WTC11 (cell line): Measurements from ENCODE around the gene SYCP3. TPM values are rescaled to one million over a fixed set of nuclear protein-coding genes. Genes with fewer than 3 reads are reported as not detected.
"Not testable (repeated sequence)": the region's sequence is repeated elsewhere in the genome, so short reads cannot be mapped to it uniquely, and the experiment has no call there.

ENCODE experiments used
- ATAC-seq: fragments of 200-7000 bp; cut with Tn5 transposase; 2 replicates; pipeline ENCODE4 v1.10.0; 2021; ENCODE audit warnings: mild to moderate bottlenecking, moderate library complexity
- CTCF ChIA-PET: fragments of 300-600 bp; sonication (Branson Sonifier 250); formaldehyde crosslinking; loops from one replicate; lab custom pipeline; 2021; ENCODE audit warnings: antibody characterized with exemption; lab: Charles Lee
- POLR2A ChIA-PET: fragments of 350-600 bp; sonication (Branson Sonifier 250); formaldehyde crosslinking; loops from one replicate; lab custom pipeline; 2021; ENCODE audit warnings: antibody characterized with exemption; lab: Charles Lee
- DNase-seq: peaks from one replicate; pipeline ENCODE4 v3.0.0; 2021; ENCODE audit warnings: low spot score
- H3K27ac Mint-ChIP-seq: 2 replicates; pipeline ENCODE4 v1.8.0; 2021; ENCODE audit warnings: mixed read lengths
- H3K27me3 Mint-ChIP-seq: 2 replicates; pipeline ENCODE4 v1.8.0; 2021; ENCODE audit warnings: low read depth, mild to moderate bottlenecking, moderate library complexity, mixed read lengths
- H3K36me3 Mint-ChIP-seq: 2 replicates; pipeline ENCODE4 v1.8.0; 2021; ENCODE audit warnings: mixed read lengths
- H3K4me1 Mint-ChIP-seq: 2 replicates; pipeline ENCODE4 v1.8.0; 2022; ENCODE audit warnings: mixed read lengths
- H3K4me3 Mint-ChIP-seq: 2 replicates; pipeline ENCODE4 v1.8.0; 2021; ENCODE audit warnings: mild to moderate bottlenecking, moderate library complexity, mixed read lengths
- H3K9me3 Mint-ChIP-seq: 2 replicates; pipeline ENCODE4 v1.8.0; 2021; ENCODE audit warnings: mixed read lengths
- AFF4 ChIP-seq: sonication (generic); formaldehyde crosslinking; IDR thresholded peaks from 2 replicates; pipeline ENCODE4 v1.8.1; 2023; ENCODE audit warnings: mild to moderate bottlenecking, missing genetic modification reagents, borderline replicate concordance
- ATF1 ChIP-seq: sonication (generic); formaldehyde crosslinking; IDR thresholded peaks from 2 replicates; pipeline ENCODE4 v1.8.1; 2023; ENCODE audit warnings: mild to moderate bottlenecking, moderate library complexity, missing genetic modification reagents
- ELF4 ChIP-seq: sonication (generic); formaldehyde crosslinking; IDR thresholded peaks from 2 replicates; pipeline ENCODE4 v1.8.1; 2022; ENCODE audit warnings: low read depth, mild to moderate bottlenecking, moderate library complexity, missing genetic modification reagents
- FOXK1 ChIP-seq: sonication (generic); formaldehyde crosslinking; IDR thresholded peaks from 2 replicates; pipeline ENCODE4 v1.8.0; 2022; ENCODE audit warnings: mild to moderate bottlenecking, moderate library complexity, missing genetic modification reagents
- FOXP1 ChIP-seq: sonication (generic); formaldehyde crosslinking; IDR thresholded peaks from 2 replicates; pipeline ENCODE4 v1.8.0; 2022; ENCODE audit warnings: missing genetic modification reagents, mild to moderate bottlenecking, moderate library complexity, borderline replicate concordance
- MAX ChIP-seq: sonication (generic); formaldehyde crosslinking; IDR thresholded peaks from 2 replicates; pipeline ENCODE4 v1.8.0; 2022; ENCODE audit warnings: mild to moderate bottlenecking, missing genetic modification reagents
- NFYB ChIP-seq: sonication (generic); formaldehyde crosslinking; conservative IDR thresholded peaks from 2 replicates; pipeline ENCODE4 v1.8.0; 2022; ENCODE audit warnings: low read depth, missing genetic modification reagents
- NR1H2 ChIP-seq: sonication (generic); formaldehyde crosslinking; IDR thresholded peaks from 2 replicates; pipeline ENCODE4 v1.9.0; 2021; ENCODE audit warnings: mild to moderate bottlenecking, moderate library complexity, missing genetic modification reagents
- SP1 ChIP-seq: sonication (generic); formaldehyde crosslinking; conservative IDR thresholded peaks from 2 replicates; pipeline ENCODE4 v1.8.1; 2022; ENCODE audit warnings: missing genetic modification reagents
- TCF7 ChIP-seq: sonication (generic); formaldehyde crosslinking; IDR thresholded peaks from 2 replicates; pipeline ENCODE4 v1.8.0; 2022; ENCODE audit warnings: mild to moderate bottlenecking, low read depth, missing genetic modification reagents, moderate library complexity
- ZNF423 ChIP-seq: fragments of 250-450 bp; sonication (Bioruptor Pico); IDR thresholded peaks from 2 replicates; pipeline ENCODE4 v2.1.2; 2022; ENCODE audit warnings: mild to moderate bottlenecking, moderate library complexity
- total RNA-seq: library from RNA; stranded (reverse); gene quantifications from 3 replicates; pipeline ENCODE4 v1.2.3, GENCODE V29; 2021
- TF ChIP-seq, protein P1 (sequence below): sonication (generic); formaldehyde crosslinking; IDR thresholded peaks from 2 replicates; pipeline ENCODE4 v1.8.0; 2023; ENCODE audit warnings: mild to moderate bottlenecking, missing genetic modification reagents
- TF ChIP-seq, protein P2 (sequence below): fragments of 250-450 bp; sonication (Bioruptor Pico); IDR thresholded peaks from 2 replicates; pipeline ENCODE4 v1.9.0; 2021; ENCODE audit warnings: mild to moderate bottlenecking
- TF ChIP-seq, protein P3 (sequence below): sonication (generic); formaldehyde crosslinking; IDR thresholded peaks from 2 replicates; pipeline ENCODE4 v1.8.1; 2022; ENCODE audit warnings: missing genetic modification reagents, borderline replicate concordance
- TF ChIP-seq, protein P4 (sequence below): fragments of 250-450 bp; sonication (Bioruptor Pico); IDR thresholded peaks from 2 replicates; pipeline ENCODE4 v1.9.0; 2021; ENCODE audit warnings: mild to moderate bottlenecking
- TF ChIP-seq, protein P5 (sequence below): sonication (generic); formaldehyde crosslinking; conservative IDR thresholded peaks from 2 replicates; pipeline ENCODE4 v1.8.1; 2022; ENCODE audit warnings: mild to moderate bottlenecking, missing genetic modification reagents

Gene SYCP3
- total RNA-seq, 1 experiment from 2014 or later = 0.15 TPM

- TF ChIP-seq, protein P1, sequence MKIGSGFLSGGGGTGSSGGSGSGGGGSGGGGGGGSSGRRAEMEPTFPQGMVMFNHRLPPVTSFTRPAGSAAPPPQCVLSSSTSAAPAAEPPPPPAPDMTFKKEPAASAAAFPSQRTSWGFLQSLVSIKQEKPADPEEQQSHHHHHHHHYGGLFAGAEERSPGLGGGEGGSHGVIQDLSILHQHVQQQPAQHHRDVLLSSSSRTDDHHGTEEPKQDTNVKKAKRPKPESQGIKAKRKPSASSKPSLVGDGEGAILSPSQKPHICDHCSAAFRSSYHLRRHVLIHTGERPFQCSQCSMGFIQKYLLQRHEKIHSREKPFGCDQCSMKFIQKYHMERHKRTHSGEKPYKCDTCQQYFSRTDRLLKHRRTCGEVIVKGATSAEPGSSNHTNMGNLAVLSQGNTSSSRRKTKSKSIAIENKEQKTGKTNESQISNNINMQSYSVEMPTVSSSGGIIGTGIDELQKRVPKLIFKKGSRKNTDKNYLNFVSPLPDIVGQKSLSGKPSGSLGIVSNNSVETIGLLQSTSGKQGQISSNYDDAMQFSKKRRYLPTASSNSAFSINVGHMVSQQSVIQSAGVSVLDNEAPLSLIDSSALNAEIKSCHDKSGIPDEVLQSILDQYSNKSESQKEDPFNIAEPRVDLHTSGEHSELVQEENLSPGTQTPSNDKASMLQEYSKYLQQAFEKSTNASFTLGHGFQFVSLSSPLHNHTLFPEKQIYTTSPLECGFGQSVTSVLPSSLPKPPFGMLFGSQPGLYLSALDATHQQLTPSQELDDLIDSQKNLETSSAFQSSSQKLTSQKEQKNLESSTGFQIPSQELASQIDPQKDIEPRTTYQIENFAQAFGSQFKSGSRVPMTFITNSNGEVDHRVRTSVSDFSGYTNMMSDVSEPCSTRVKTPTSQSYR (CRISPR knock-in tag) = no peak
- TF ChIP-seq ATF1 (CRISPR knock-in tag) = no peak
These were observed 1.8 kb downstream of the SYCP3 start (continued) for GRCh38 chr12:101737476-101737875.

GRCh38 chr12:101734482-101734881 lies 4.8 kb downstream of the SYCP3 start:
- H3K9me3 Mint-ChIP-seq, POLR2A ChIA-PET, DNase-seq, H3K27me3 Mint-ChIP-seq, ATAC-seq, CTCF ChIA-PET, H3K27ac Mint-ChIP-seq, H3K4me1 Mint-ChIP-seq, H3K36me3 Mint-ChIP-seq, H3K4me3 Mint-ChIP-seq: not testable (repeated sequence)

DNA sequence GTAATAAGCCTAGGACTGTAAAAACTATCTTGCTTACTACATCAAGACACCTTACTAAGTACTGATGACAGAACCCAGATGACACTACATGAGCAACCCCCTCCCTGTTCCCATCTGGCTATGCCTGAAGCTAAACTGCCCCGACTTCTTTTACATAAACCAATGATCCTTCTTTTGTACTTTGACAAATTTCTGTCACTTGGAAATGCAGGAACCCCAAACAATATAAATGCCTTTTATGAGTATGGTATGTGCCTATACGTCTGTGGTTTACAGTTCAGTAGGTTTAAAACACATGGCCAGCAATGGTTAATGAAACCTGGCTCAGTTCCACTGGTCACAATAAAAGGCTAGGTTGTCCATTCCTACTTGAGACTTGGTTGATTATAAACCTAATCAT lies 6.1 kb downstream of the SYCP3 start:
- POLR2A ChIA-PET = no interaction called here
- H3K36me3 Mint-ChIP-seq = no peaks in the 10 kb centered on the region
- CTCF ChIA-PET = no interaction called here
- no peaks in the 10 kb centered on the region for H3K4me1 Mint-ChIP-seq
- DNase-seq = no peak
- ATAC-seq = no peak
- no peaks in the 10 kb centered on the region for H3K27me3 Mint-ChIP-seq
- TF ChIP-seq, protein P2, sequence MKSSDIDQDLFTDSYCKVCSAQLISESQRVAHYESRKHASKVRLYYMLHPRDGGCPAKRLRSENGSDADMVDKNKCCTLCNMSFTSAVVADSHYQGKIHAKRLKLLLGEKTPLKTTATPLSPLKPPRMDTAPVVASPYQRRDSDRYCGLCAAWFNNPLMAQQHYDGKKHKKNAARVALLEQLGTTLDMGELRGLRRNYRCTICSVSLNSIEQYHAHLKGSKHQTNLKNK = no peak
- H3K4me3 Mint-ChIP-seq = no peak overlapping the region
- no peak overlapping the region for H3K27ac Mint-ChIP-seq
- no peaks in the 10 kb centered on the region for H3K9me3 Mint-ChIP-seq

DNA sequence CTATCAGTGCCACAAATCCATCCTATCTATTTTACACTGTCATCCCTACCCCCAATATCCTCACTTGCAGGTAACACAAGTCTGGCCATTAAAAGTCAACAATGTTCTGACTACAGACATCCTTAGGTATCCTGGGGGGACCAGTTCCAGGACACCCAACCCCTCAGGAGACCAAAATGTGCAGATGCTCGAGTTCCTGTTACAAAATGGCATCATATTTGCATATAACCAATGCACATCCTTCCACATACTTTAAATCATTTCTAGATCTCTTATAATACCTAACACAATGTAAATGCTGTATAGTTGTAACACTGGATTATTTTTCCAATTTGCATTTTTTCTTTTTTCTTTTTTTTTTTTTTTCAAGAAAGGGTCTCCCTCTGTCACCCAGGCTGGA lies 6.9 kb downstream of the SYCP3 start:
- ATAC-seq = no peak
- CTCF ChIA-PET = no interaction called here
- no peak overlapping the region for H3K27ac Mint-ChIP-seq
- no peaks in the 10 kb centered on the region for H3K4me1 Mint-ChIP-seq
- no peaks in the 10 kb centered on the region for H3K9me3 Mint-ChIP-seq
- H3K4me3 Mint-ChIP-seq = no peak overlapping the region
- no peak for DNase-seq
- H3K27me3 Mint-ChIP-seq = no peaks in the 10 kb centered on the region
- POLR2A ChIA-PET = no interaction called here
- H3K36me3 Mint-ChIP-seq = no peaks in the 10 kb centered on the region
- no peak for TF ChIP-seq FOXP1 (CRISPR knock-in tag)
- TF ChIP-seq ELF4 = no peak
- TF ChIP-seq ZNF423 (CRISPR knock-in tag) = no peak
- no peak for TF ChIP-seq AFF4 (CRISPR knock-in tag)
- TF ChIP-seq, protein P3, sequence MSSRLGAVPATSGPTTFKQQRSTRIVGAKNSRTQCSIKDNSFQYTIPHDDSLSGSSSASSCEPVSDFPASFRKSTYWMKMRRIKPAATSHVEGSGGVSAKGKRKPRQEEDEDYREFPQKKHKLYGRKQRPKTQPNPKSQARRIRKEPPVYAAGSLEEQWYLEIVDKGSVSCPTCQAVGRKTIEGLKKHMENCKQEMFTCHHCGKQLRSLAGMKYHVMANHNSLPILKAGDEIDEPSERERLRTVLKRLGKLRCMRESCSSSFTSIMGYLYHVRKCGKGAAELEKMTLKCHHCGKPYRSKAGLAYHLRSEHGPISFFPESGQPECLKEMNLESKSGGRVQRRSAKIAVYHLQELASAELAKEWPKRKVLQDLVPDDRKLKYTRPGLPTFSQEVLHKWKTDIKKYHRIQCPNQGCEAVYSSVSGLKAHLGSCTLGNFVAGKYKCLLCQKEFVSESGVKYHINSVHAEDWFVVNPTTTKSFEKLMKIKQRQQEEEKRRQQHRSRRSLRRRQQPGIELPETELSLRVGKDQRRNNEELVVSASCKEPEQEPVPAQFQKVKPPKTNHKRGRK (CRISPR knock-in tag) = no peak
- TF ChIP-seq, protein P4, sequence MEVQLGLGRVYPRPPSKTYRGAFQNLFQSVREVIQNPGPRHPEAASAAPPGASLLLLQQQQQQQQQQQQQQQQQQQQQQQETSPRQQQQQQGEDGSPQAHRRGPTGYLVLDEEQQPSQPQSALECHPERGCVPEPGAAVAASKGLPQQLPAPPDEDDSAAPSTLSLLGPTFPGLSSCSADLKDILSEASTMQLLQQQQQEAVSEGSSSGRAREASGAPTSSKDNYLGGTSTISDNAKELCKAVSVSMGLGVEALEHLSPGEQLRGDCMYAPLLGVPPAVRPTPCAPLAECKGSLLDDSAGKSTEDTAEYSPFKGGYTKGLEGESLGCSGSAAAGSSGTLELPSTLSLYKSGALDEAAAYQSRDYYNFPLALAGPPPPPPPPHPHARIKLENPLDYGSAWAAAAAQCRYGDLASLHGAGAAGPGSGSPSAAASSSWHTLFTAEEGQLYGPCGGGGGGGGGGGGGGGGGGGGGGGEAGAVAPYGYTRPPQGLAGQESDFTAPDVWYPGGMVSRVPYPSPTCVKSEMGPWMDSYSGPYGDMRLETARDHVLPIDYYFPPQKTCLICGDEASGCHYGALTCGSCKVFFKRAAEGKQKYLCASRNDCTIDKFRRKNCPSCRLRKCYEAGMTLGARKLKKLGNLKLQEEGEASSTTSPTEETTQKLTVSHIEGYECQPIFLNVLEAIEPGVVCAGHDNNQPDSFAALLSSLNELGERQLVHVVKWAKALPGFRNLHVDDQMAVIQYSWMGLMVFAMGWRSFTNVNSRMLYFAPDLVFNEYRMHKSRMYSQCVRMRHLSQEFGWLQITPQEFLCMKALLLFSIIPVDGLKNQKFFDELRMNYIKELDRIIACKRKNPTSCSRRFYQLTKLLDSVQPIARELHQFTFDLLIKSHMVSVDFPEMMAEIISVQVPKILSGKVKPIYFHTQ (CRISPR knock-in tag) = no peak
- no peak for TF ChIP-seq SP1 (CRISPR knock-in tag)
- no peak for TF ChIP-seq TCF7 (CRISPR knock-in tag)
- no peak for TF ChIP-seq FOXK1 (CRISPR knock-in tag)
- TF ChIP-seq NFYB (CRISPR knock-in tag) = no peak
- TF ChIP-seq, protein P5, sequence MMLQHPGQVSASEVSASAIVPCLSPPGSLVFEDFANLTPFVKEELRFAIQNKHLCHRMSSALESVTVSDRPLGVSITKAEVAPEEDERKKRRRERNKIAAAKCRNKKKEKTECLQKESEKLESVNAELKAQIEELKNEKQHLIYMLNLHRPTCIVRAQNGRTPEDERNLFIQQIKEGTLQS (CRISPR knock-in tag) = no peak
- TF ChIP-seq MAX (CRISPR knock-in tag) = no peak
- no peak for TF ChIP-seq NR1H2
